A172 (cell line): Measurements from ENCODE around the gene PRPF4. TPM values are rescaled to one million over a fixed set of nuclear protein-coding genes. Genes with fewer than 3 reads are reported as not detected.
"Not testable (repeated sequence)": the region's sequence is repeated elsewhere in the genome, so short reads cannot be mapped to it uniquely, and the experiment has no call there.

ENCODE experiments used
- DNase-seq: peaks from one replicate; pipeline ENCODE4 v3.0.0-alpha.2; 2015; ENCODE audit warnings: low spot score
- total RNA-seq: library from RNA; depleted of rRNA; stranded (reverse); fragments of >200 nt; shearing (Covaris generic); gene quantifications from 2 replicates; pipeline ENCODE4 v1.2.3, GENCODE V29; 2014; rRNA removed

The PRPF4 gene
- total RNA-seq: 54.3 and 55.8 TPM in 2 replicates

- peak; percentile 92 for DNase-seq
Observed at GRCh38 chr9:113275157-113276131, at the start of gene PRPF4, which contains the start of gene CDC26. Gene PRPF4, plus strand, starts transcription at chr9:113275658. Its CDS starts 86 bp downstream, at chr9:113275744. Gene CDC26, minus strand, starts transcription at chr9:113275572. Its CDS starts 3,065 bp downstream, at chr9:113272507.

GRCh38 chr9:113227436-113227835 lies 48.0 kb upstream of the PRPF4 start:
- no peak for DNase-seq

- DNase-seq: no peak
Observed at GRCh38 chr9:113228130-113228665, 47.3 kb upstream of the PRPF4 start.

- no peak for DNase-seq
Observed at GRCh38 chr9:113231701-113232100, 43.8 kb upstream of the PRPF4 start.

GRCh38 chr9:113235701-113236255 lies 39.7 kb upstream of the PRPF4 start:
- DNase-seq: not testable (repeated sequence)

GRCh38 chr9:113237026-113237425 lies 38.4 kb upstream of the PRPF4 start:
- no peak for DNase-seq

GRCh38 chr9:113238202-113238858 lies 37.1 kb upstream of the PRPF4 start:
- no peak for DNase-seq

GRCh38 chr9:113238859-113239232 lies 36.6 kb upstream of the PRPF4 start:
- no peak for DNase-seq

GRCh38 chr9:113241161-113241560 lies 34.3 kb upstream of the PRPF4 start:
- no peak for DNase-seq

GRCh38 chr9:113244556-113244955 lies 30.9 kb upstream of the PRPF4 start:
- no peak for DNase-seq

- DNase-seq: no peak
Observed at GRCh38 chr9:113245894-113246293, 29.6 kb upstream of the PRPF4 start.

- DNase-seq: no peak
Observed at GRCh38 chr9:113246928-113247327, 28.5 kb upstream of the PRPF4 start.

- DNase-seq: no peak
Observed at GRCh38 chr9:113247640-113248039, 27.8 kb upstream of the PRPF4 start.

- DNase-seq: not testable (repeated sequence)
Observed at GRCh38 chr9:113249661-113250060, 25.8 kb upstream of the PRPF4 start.

- DNase-seq: no peak
Observed at GRCh38 chr9:113250807-113251206, 24.7 kb upstream of the PRPF4 start.

GRCh38 chr9:113254991-113255390 lies 20.5 kb upstream of the PRPF4 start:
- DNase-seq: no peak

GRCh38 chr9:113255438-113255837 lies 20.0 kb upstream of the PRPF4 start:
- no peak for DNase-seq

- no peak for DNase-seq
Observed at GRCh38 chr9:113257863-113258262, 17.6 kb upstream of the PRPF4 start.

- no peak for DNase-seq
Observed at GRCh38 chr9:113258282-113258681, 17.2 kb upstream of the PRPF4 start.

GRCh38 chr9:113261917-113262671 lies 13.4 kb upstream of the PRPF4 start:
- DNase-seq: no peak

GRCh38 chr9:113266174-113266573 lies 9.3 kb upstream of the PRPF4 start:
- DNase-seq: no peak
